Hepatocyte (in vitro differentiated cells): ENCODE data around the gene EGLN3.

Experiments
- EZH2 ChIP-seq: fragments of 200-600 bp; sonication (generic); IDR thresholded peaks from 2 replicates; pipeline ENCODE4 v1.6.1; 2016; ENCODE audit warnings: antibody characterized with exemption, mild to moderate bottlenecking, borderline replicate concordance
- EZH2phosphoT487 ChIP-seq: fragments of 200-600 bp; sonication (generic); IDR thresholded peaks from one replicate; pipeline ENCODE4 v1.6.1; 2018; ENCODE audit warnings: antibody characterized with exemption, mild to moderate bottlenecking, low read depth, moderate library complexity; ENCODE audit not compliant: unreplicated experiment, severe bottlenecking
- TF ChIP-seq, protein P1 (sequence below): fragments of 200-600 bp; sonication (generic); IDR thresholded peaks from 2 replicates; pipeline ENCODE4 v1.5.1; 2016; ENCODE audit warnings: antibody characterized with exemption, mild to moderate bottlenecking; ENCODE audit not compliant: poor library complexity

DNA sequence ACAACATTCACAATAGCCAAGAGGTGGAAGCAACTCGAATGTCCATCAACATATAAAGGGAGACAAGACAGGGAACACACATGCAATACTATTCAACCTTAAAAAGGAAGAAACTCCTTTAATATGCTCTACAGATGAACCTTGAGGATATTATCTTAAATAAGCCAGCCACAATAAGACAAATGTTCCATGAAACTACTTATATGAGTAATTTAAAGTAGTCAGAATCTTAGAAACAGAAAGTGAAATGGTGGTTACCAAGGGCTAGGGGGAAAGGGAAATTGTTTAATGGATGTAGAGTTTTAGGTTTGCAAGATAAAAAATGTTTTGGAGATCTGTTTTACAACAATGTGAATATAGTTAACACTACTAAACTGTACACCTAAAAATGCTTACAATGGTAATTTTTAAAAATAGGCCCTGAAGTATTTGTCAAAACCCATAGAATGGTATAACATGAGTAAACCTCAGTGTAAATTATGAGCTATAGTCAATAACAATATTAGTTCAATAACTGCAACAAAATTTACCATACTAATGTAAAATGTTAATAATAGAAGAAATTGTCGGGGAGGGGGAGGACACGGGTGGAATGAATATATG lies 71.1 kb downstream of the EGLN3 start:
- TF ChIP-seq, protein P1, sequence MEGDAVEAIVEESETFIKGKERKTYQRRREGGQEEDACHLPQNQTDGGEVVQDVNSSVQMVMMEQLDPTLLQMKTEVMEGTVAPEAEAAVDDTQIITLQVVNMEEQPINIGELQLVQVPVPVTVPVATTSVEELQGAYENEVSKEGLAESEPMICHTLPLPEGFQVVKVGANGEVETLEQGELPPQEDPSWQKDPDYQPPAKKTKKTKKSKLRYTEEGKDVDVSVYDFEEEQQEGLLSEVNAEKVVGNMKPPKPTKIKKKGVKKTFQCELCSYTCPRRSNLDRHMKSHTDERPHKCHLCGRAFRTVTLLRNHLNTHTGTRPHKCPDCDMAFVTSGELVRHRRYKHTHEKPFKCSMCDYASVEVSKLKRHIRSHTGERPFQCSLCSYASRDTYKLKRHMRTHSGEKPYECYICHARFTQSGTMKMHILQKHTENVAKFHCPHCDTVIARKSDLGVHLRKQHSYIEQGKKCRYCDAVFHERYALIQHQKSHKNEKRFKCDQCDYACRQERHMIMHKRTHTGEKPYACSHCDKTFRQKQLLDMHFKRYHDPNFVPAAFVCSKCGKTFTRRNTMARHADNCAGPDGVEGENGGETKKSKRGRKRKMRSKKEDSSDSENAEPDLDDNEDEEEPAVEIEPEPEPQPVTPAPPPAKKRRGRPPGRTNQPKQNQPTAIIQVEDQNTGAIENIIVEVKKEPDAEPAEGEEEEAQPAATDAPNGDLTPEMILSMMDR, result no peak
- no peak for TF ChIP-seq EZH2
- TF ChIP-seq EZH2phosphoT487, result no peak
